ENCODE results near the gene FAM184A. TPM values are rescaled to one million over a fixed set of nuclear protein-coding genes. Genes with fewer than 3 reads are reported as not detected.

Gene FAM184A
- total RNA-seq, 3 donors from 2014 or later = 0.60 to 3.4 (median 0.87) TPM

DNA sequence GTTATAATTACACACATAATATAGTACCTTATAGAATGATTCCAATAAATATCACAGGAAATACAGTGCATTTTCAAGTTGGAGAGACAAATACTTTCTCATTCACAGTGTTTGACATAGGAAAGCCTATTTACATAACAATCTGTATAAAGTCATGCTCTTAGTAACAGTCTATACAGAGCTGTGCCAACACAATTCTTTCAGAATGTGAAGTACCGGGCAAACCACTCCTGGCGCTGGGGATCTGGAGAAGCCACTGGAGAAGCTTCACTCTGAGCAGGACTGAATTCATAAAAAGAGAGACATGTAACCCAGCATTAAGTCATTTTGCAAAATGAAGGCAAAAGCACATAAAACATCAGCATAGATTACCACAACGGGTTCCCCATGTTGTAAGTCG, 118.6 kb downstream of the FAM184A start:
- Histone ChIP-seq H3K4me3 (no peak overlapping the region), H3K4me1 (ENCODE audit: low read depth) (no peaks in the 10 kb centered on the region), H3K36me3 (ENCODE audit: low read depth) (no peaks in the 10 kb centered on the region), H3K9me3 (no peaks in the 10 kb centered on the region)
- DNase-seq = no peak
- intact Hi-C loops (cut with DNase I, micrococcal nuclease) = loop anchor here in 1 of 2 donors (10.0 kb wide), 1 partner anchor 155 kb away; no protein-coding TSS in a partner anchor
- TF ChIP-seq, protein P1, sequence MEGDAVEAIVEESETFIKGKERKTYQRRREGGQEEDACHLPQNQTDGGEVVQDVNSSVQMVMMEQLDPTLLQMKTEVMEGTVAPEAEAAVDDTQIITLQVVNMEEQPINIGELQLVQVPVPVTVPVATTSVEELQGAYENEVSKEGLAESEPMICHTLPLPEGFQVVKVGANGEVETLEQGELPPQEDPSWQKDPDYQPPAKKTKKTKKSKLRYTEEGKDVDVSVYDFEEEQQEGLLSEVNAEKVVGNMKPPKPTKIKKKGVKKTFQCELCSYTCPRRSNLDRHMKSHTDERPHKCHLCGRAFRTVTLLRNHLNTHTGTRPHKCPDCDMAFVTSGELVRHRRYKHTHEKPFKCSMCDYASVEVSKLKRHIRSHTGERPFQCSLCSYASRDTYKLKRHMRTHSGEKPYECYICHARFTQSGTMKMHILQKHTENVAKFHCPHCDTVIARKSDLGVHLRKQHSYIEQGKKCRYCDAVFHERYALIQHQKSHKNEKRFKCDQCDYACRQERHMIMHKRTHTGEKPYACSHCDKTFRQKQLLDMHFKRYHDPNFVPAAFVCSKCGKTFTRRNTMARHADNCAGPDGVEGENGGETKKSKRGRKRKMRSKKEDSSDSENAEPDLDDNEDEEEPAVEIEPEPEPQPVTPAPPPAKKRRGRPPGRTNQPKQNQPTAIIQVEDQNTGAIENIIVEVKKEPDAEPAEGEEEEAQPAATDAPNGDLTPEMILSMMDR (IDR thresholded peaks at IDR 0.05) = no peak
- no peak for ATAC-seq

DNA sequence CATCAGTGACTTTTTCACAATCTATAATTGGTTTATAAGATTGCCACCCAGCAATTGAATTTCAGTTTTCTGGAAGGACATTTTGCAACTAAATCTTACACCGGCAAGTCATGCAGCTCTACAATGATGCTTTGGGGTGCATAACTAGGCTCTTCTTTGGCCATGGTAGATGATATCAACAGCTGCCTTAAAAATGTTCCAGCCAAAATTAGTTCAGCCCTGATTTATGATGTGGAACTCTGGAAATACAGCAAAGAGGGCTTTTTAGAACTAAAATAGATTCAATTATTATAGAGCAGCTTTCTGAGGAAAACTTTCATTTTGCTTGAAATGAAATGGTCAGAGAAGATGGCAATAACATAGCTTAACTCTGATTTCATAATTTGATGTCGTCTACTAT, 125.1 kb downstream of the FAM184A start:
- DNase-seq = no peak
- H3K4me3 ChIP-seq = no peak overlapping the region
- intact Hi-C loops (cut with DNase I, micrococcal nuclease) = no loop called here

DNA sequence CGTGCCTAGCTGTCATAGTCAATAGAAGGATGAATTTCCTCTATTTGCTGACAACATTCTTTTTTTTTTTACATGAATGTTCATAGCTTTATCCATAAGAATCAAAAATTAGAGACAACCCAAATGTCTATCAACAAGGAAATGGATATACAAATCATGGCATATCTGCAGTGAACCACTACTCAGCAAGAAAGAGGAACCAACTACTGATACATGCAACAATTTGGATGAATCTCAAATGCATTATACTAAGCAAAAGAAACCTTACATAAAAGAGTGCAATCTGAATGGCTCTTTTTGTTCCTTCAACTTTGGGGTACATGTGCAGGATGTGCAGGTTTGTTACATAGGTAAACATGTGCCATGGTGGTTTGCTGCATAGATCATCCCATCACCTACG, 125.8 kb downstream of the FAM184A start:
- Histone ChIP-seq H3K4me1 (ENCODE audit: low read depth) (no peaks in the 10 kb centered on the region), H3K36me3 (ENCODE audit: low read depth) (no peaks in the 10 kb centered on the region), H3K4me3 (no peak overlapping the region), H3K9me3 (no peaks in the 10 kb centered on the region)
- ATAC-seq (no peak), DNase-seq (no peak)
- TF ChIP-seq, protein P1 (IDR thresholded peaks at IDR 0.05) = no peak
- intact Hi-C loops (cut with DNase I, micrococcal nuclease) = no loop called here

More for the DNA sequence above, 125.1 kb downstream of the FAM184A start:
- H3K4me1 ChIP-seq (ENCODE audit: low read depth) = no peaks in the 10 kb centered on the region
- ATAC-seq = no peak
- H3K36me3 ChIP-seq (ENCODE audit: low read depth) = no peaks in the 10 kb centered on the region
- H3K9me3 ChIP-seq = no peaks in the 10 kb centered on the region
- TF ChIP-seq, protein P1 (IDR thresholded peaks at IDR 0.05) = no peak

DNA sequence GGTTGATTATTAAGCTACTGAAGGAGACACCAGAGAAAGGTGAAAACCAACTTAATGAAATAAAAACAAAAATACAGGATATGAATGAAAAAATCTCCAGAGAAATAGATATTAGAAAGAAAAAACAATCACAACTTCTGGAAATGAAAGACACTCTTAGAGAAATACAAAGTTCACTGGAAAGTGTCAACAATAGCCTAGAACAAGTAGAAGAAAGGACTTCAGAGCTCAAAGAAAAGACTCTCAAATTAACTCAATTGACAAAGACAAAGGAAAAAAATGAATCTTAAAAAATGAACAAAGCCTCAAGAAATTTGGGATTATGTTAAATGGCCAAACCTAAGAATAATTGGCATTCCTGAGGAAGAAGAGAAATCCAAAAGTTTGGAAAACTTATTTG, 133.2 kb downstream of the FAM184A start:
- ATAC-seq = no peak
- Histone ChIP-seq H3K36me3 (ENCODE audit: low read depth) (no peaks in the 10 kb centered on the region), H3K4me3 (no peak overlapping the region), H3K9me3 (peaks cover 9% of the 10 kb centered on the region), H3K4me1 (ENCODE audit: low read depth) (no peaks in the 10 kb centered on the region)
- TF ChIP-seq, protein P1 (IDR thresholded peaks at IDR 0.05) = no peak
- DNase-seq = no peak
- intact Hi-C loops (cut with DNase I, micrococcal nuclease) = no loop called here

DNA sequence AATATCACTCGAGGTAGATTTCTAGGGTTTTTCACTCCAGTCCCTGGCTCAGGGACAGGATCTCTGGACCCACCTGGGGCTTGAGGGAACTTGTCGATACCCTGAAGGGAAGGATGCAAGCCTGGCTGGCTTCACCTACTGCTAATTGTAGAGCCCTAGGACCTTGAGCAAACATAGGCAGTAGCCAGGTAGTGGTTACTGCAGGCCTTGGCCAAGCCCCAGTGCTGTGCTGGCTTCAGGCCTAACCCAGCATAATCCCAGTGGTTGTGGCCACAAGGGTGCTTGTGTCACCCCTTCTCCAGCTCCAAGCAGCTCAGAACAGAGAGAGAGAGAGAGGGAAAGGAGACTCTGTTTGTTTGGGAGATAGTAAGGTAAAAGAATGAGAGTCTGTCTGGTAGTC, 137.7 kb downstream of the FAM184A start:
- H3K36me3 ChIP-seq (ENCODE audit: low read depth) = no peaks in the 10 kb centered on the region
- peaks cover 9% of the 10 kb centered on the region for H3K9me3 ChIP-seq
- no peak for DNase-seq
- intact Hi-C loops (cut with DNase I, micrococcal nuclease) = no loop called here
- peaks cover 3% of the 10 kb centered on the region for H3K4me1 ChIP-seq (ENCODE audit: low read depth)
- ATAC-seq = no peak
- TF ChIP-seq, protein P1 (IDR thresholded peaks at IDR 0.05) = no peak
- H3K4me3 ChIP-seq = no peak overlapping the region

DNA sequence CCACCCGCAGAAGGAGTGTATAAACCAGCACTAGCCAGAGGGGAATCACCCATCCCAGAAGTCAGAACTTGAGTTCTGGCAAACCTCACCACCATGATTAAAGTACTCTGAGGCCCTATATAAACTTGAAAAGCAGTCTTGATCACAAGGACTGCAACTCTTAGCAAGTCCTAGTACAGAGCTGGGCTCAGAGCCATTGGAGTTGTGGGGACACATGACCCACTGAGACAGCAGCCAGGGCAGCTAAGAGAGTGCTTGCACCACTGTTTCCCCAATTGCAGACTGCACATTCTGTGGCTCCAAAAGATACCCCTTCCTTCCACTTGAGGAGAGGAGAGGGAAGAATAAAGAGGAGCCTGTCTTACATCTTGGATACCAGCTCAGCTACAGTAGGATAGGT, 138.8 kb downstream of the FAM184A start:
- Histone ChIP-seq H3K9me3 (peaks cover 6% of the 10 kb centered on the region), H3K4me3 (no peak overlapping the region), H3K4me1 (ENCODE audit: low read depth) (peaks cover 3% of the 10 kb centered on the region), H3K36me3 (ENCODE audit: low read depth) (no peaks in the 10 kb centered on the region)
- TF ChIP-seq, protein P1 (IDR thresholded peaks at IDR 0.05) = no peak
- intact Hi-C loops (cut with DNase I, micrococcal nuclease) = no loop called here
- no peak for ATAC-seq
- DNase-seq = no peak
